ENCODE results near the gene PEA15.
A peak's percentile ranks its signal among the peaks of the same experiment; 100 is the strongest.

The PEA15 gene

GRCh38 chr1:160191756-160192155 is 13.4 kb upstream of the PEA15 start:
- Histone ChIP-seq H3K79me2 (ENCODE audit: control insufficient read depth, insufficient read depth, low read length) (no peaks in the 10 kb centered on the region), H3K23ac (ENCODE audit: low read length) (no peak overlapping the region), H4K8ac (ENCODE audit: low read depth, low read length) (no peak overlapping the region), H3K36me3 (ENCODE audit: control insufficient read depth, insufficient read depth, low read length) (no peaks in the 10 kb centered on the region), H2BK15ac (replicated peaks; ENCODE audit: low read depth) (no peak overlapping the region), H4K5ac (ENCODE audit: low read length) (no peak overlapping the region), H2BK120ac (ENCODE audit: low read depth, low read length) (no peak overlapping the region), H3K4me3 (ENCODE audit: low read length) (no peak overlapping the region), H3K56ac (ENCODE audit: low read length) (peak overlapping the region; percentile 3), H3K4ac (ENCODE audit: low read depth, low read length) (no peak overlapping the region), H2BK5ac (ENCODE audit: low read length) (no peak overlapping the region), H3K27ac (ENCODE audit: low read depth, low read length) (no peak overlapping the region), H3K27me3 (ENCODE audit: insufficient read depth, low read length, poor library complexity) (no peaks in the 10 kb centered on the region), H3K4me2 (ENCODE audit: low read length) (no peak overlapping the region), H3K9ac (ENCODE audit: low read length) (no peak overlapping the region), H3K18ac (ENCODE audit: low read length) (no peak overlapping the region), H3K79me1 (ENCODE audit: low read length) (no peaks in the 10 kb centered on the region), H3K4me1 (ENCODE audit: control insufficient read depth, low read depth, low read length) (peaks cover 30% of the 10 kb centered on the region), H2AK5ac (ENCODE audit: low read length) (no peak overlapping the region)
- no peak for DNase-seq
- WGBS (ENCODE audit: extremely low coverage, insufficient coverage, low lambda C conversion rate), result no CpG with 5 or more reads among the region's 3 CpGs

- peak overlapping the region; percentile 88 for H2AK5ac ChIP-seq (ENCODE audit: low read length)
- no peaks in the 10 kb centered on the region for H3K36me3 ChIP-seq (ENCODE audit: control insufficient read depth, insufficient read depth, low read length)
- H2BK120ac ChIP-seq (ENCODE audit: low read depth, low read length), result no peak overlapping the region
- H3K4me1 ChIP-seq (ENCODE audit: control insufficient read depth, low read depth, low read length), result peaks cover 30% of the 10 kb centered on the region
- peak overlapping the region; percentile 24 for H3K9ac ChIP-seq (ENCODE audit: low read length)
- no peak overlapping the region for H3K4me3 ChIP-seq (ENCODE audit: low read length)
- H3K27ac ChIP-seq (ENCODE audit: low read depth, low read length), result no peak overlapping the region
- H2BK15ac ChIP-seq (replicated peaks; ENCODE audit: low read depth), result no peak overlapping the region
- peak overlapping the region; percentile 6 for H2BK5ac ChIP-seq (ENCODE audit: low read length)
- no peak overlapping the region for H4K5ac ChIP-seq (ENCODE audit: low read length)
- H3K27me3 ChIP-seq (ENCODE audit: insufficient read depth, low read length, poor library complexity), result no peaks in the 10 kb centered on the region
- H3K56ac ChIP-seq (ENCODE audit: low read length), result peak overlapping the region; percentile 82
- no peaks in the 10 kb centered on the region for H3K79me2 ChIP-seq (ENCODE audit: control insufficient read depth, insufficient read depth, low read length)
- H3K79me1 ChIP-seq (ENCODE audit: low read length), result no peaks in the 10 kb centered on the region
- no peak overlapping the region for H4K8ac ChIP-seq (ENCODE audit: low read depth, low read length)
- no peak overlapping the region for H3K4me2 ChIP-seq (ENCODE audit: low read length)
- H3K4ac ChIP-seq (ENCODE audit: low read depth, low read length), result no peak overlapping the region
- H3K18ac ChIP-seq (ENCODE audit: low read length), result no peak overlapping the region
- H3K23ac ChIP-seq (ENCODE audit: low read length), result no peak overlapping the region
- DNase-seq, result peak; percentile 82
Measured at GRCh38 chr1:160192234-160192633, 12.9 kb upstream of the PEA15 start.

- no peak overlapping the region for H3K23ac ChIP-seq (ENCODE audit: low read length)
- H2AK5ac ChIP-seq (ENCODE audit: low read length), result no peak overlapping the region
- H3K27me3 ChIP-seq (ENCODE audit: insufficient read depth, low read length, poor library complexity), result no peaks in the 10 kb centered on the region
- H3K79me1 ChIP-seq (ENCODE audit: low read length), result no peaks in the 10 kb centered on the region
- no peak overlapping the region for H3K4me3 ChIP-seq (ENCODE audit: low read length)
- peak overlapping the region; percentile 48 for H3K9ac ChIP-seq (ENCODE audit: low read length)
- peak; percentile 96 for DNase-seq
- H2BK120ac ChIP-seq (ENCODE audit: low read depth, low read length), result peak overlapping the region; percentile 8
- H2BK5ac ChIP-seq (ENCODE audit: low read length), result peak overlapping the region; percentile 70
- H2BK15ac ChIP-seq (replicated peaks; ENCODE audit: low read depth), result no peak overlapping the region
- H3K4ac ChIP-seq (ENCODE audit: low read depth, low read length), result no peak overlapping the region
- WGBS (ENCODE audit: extremely low coverage, insufficient coverage, low lambda C conversion rate), result no CpG with 5 or more reads among the region's 16 CpGs
- peak overlapping the region; percentile 84 for H3K56ac ChIP-seq (ENCODE audit: low read length)
- H3K4me2 ChIP-seq (ENCODE audit: low read length), result no peak overlapping the region
- H3K79me2 ChIP-seq (ENCODE audit: control insufficient read depth, insufficient read depth, low read length), result no peaks in the 10 kb centered on the region
- peaks cover 30% of the 10 kb centered on the region for H3K4me1 ChIP-seq (ENCODE audit: control insufficient read depth, low read depth, low read length)
- no peaks in the 10 kb centered on the region for H3K36me3 ChIP-seq (ENCODE audit: control insufficient read depth, insufficient read depth, low read length)
- no peak overlapping the region for H4K5ac ChIP-seq (ENCODE audit: low read length)
- no peak overlapping the region for H3K18ac ChIP-seq (ENCODE audit: low read length)
- no peak overlapping the region for H4K8ac ChIP-seq (ENCODE audit: low read depth, low read length)
- H3K27ac ChIP-seq (ENCODE audit: low read depth, low read length), result no peak overlapping the region
Measured at GRCh38 chr1:160193091-160193819, 11.9 kb upstream of the PEA15 start.

- Histone ChIP-seq H3K56ac (ENCODE audit: low read length) (peak overlapping the region; percentile 84), H3K4me3 (ENCODE audit: low read length) (no peak overlapping the region), H3K27ac (ENCODE audit: low read depth, low read length) (no peak overlapping the region)
Measured at GRCh38 chr1:160193832-160194736, 11.1 kb upstream of the PEA15 start.

GRCh38 chr1:160194737-160195059 is 10.5 kb upstream of the PEA15 start:
- Histone ChIP-seq H3K4me3 (ENCODE audit: low read length) (no peak overlapping the region), H3K56ac (ENCODE audit: low read length) (no peak overlapping the region), H3K9ac (ENCODE audit: low read length) (no peak overlapping the region), H3K27ac (ENCODE audit: low read depth, low read length) (no peak overlapping the region), H3K4ac (ENCODE audit: low read depth, low read length) (no peak overlapping the region), H2BK15ac (replicated peaks; ENCODE audit: low read depth) (no peak overlapping the region), H3K23ac (ENCODE audit: low read length) (no peak overlapping the region), H3K27me3 (ENCODE audit: insufficient read depth, low read length, poor library complexity) (no peaks in the 10 kb centered on the region), H2BK5ac (ENCODE audit: low read length) (no peak overlapping the region), H3K4me1 (ENCODE audit: control insufficient read depth, low read depth, low read length) (peaks cover 33% of the 10 kb centered on the region), H3K36me3 (ENCODE audit: control insufficient read depth, insufficient read depth, low read length) (no peaks in the 10 kb centered on the region), H2AK5ac (ENCODE audit: low read length) (no peak overlapping the region), H4K8ac (ENCODE audit: low read depth, low read length) (no peak overlapping the region), H2BK120ac (ENCODE audit: low read depth, low read length) (no peak overlapping the region), H3K79me1 (ENCODE audit: low read length) (no peaks in the 10 kb centered on the region), H3K18ac (ENCODE audit: low read length) (no peak overlapping the region), H3K79me2 (ENCODE audit: control insufficient read depth, insufficient read depth, low read length) (no peaks in the 10 kb centered on the region), H3K4me2 (ENCODE audit: low read length) (no peak overlapping the region), H4K5ac (ENCODE audit: low read length) (no peak overlapping the region)
- no CpG with 5 or more reads among the region's 2 CpGs for WGBS (ENCODE audit: extremely low coverage, insufficient coverage, low lambda C conversion rate)
- DNase-seq, result no peak

More at GRCh38 chr1:160193832-160194736, 11.1 kb upstream of the PEA15 start:
- H3K27me3 ChIP-seq (ENCODE audit: insufficient read depth, low read length, poor library complexity), result no peaks in the 10 kb centered on the region
- H3K4ac ChIP-seq (ENCODE audit: low read depth, low read length), result no peak overlapping the region
- no peaks in the 10 kb centered on the region for H3K36me3 ChIP-seq (ENCODE audit: control insufficient read depth, insufficient read depth, low read length)
- H4K8ac ChIP-seq (ENCODE audit: low read depth, low read length), result no peak overlapping the region
- H3K9ac ChIP-seq (ENCODE audit: low read length), result peak overlapping the region; percentile 48
- no peak overlapping the region for H3K4me2 ChIP-seq (ENCODE audit: low read length)
- H2BK5ac ChIP-seq (ENCODE audit: low read length), result peak overlapping the region; percentile 70
- H2BK15ac ChIP-seq (replicated peaks; ENCODE audit: low read depth), result no peak overlapping the region
- peak overlapping the region; percentile 99 for H2AK5ac ChIP-seq (ENCODE audit: low read length)
- WGBS (ENCODE audit: extremely low coverage, insufficient coverage, low lambda C conversion rate), result 100% methylated on average over 2 of the region's 9 CpGs
- no peaks in the 10 kb centered on the region for H3K79me1 ChIP-seq (ENCODE audit: low read length)
- no peaks in the 10 kb centered on the region for H3K79me2 ChIP-seq (ENCODE audit: control insufficient read depth, insufficient read depth, low read length)
- H3K23ac ChIP-seq (ENCODE audit: low read length), result no peak overlapping the region
- no peak for DNase-seq
- no peak overlapping the region for H3K18ac ChIP-seq (ENCODE audit: low read length)
- H3K4me1 ChIP-seq (ENCODE audit: control insufficient read depth, low read depth, low read length), result peaks cover 34% of the 10 kb centered on the region
- H2BK120ac ChIP-seq (ENCODE audit: low read depth, low read length), result no peak overlapping the region
- no peak overlapping the region for H4K5ac ChIP-seq (ENCODE audit: low read length)

Measured in mesendoderm (in vitro differentiated cells).